Measurements from ENCODE around the gene FLYWCH1.
A peak's percentile ranks its signal among the peaks of the same experiment; 100 is the strongest.

The FLYWCH1 gene

DNA sequence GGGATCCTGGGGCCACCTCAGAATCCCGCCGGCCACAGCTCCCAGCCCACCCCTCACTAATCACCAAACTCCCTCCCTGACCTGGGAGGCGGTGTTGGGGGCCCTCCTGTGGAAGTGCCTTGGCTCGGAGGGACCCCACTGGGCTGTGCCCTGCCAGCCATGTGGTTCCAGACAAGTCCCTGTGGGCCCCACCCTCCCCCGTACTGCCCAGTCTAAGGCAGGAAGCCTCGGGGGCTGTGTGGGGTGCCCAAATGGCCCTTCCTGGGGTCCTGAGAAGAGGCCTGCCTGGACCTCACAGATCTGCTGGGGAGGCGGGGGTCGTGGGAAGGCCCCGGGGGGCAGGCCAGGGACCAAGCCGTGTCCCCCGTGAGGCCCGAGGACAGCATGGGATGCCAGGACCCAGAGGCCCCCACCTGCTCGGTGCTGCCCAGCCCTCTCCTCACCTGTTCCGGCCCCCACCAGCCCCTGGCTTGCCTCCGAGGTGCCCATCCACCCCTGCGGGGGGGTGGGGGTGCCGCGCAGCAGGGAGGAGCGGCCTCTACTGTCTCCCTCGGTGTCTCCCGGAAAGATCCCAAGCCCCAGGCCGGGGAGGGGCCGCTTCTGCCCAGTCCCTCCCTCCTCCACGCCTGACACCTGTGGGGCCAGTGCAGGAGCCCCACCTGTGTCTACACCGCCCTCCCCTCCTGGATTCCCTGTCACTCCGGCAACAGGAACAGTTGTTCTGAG, 43.1 kb downstream of the FLYWCH1 start:
- no peak for DNase-seq

DNA sequence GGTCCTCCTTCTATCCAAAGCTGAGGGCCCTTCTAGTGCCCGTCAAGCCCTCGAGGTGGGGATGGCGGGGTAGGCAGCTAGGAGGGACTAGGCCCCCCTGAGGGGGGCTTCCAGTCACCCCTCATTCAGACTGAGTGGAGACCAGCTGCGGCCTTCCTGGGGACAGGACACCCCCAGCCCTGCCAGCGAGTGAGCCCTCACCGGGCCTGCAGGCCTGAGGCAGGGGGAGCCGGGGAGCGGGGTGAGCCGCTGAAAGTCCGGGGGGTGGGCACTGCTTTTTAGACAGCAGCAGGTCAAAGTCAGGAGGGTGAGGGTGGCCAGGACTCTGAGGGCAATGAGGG, 43.7 kb downstream of the FLYWCH1 start:
- no peak for DNase-seq

DNA sequence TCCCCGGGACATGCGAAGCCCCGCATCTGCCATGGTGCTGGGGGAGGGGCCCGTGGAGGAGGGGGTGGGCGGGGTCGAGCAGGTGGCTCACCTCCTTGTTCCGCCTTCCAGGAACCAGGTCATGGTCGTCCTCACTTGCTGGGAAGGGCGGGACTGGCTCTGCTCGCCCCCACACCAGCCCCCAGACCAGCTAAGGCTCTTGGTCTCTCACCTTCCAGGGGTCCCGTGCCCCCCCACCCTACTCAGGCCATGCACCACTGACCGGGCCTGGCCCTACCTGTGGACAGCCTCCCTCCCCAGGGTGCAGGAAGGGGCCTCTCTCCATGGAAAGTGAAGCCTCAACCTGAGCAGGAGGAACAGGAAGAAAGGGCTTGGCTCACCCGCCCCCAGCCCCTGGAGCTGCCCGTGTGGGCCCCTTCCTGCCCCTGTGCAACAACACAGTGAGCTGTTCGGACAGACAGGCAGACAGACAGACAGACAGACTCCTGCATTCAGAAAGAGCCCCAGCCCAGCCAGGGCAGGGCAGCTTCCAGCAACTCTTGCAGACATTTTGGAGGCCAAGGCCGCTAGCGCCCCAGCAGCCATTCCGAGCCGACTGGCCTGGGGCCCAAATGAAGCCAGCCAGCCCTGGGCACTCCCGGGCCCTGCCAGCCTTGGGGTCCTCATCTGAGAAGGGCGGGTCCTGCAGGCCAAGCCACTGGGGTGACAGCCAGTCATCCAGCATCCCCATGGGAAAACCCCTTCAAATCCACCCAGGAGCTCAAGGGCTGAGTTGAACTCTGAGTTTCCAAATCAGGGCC, 44.2 kb downstream of the FLYWCH1 start:
- no peak for DNase-seq

DNA sequence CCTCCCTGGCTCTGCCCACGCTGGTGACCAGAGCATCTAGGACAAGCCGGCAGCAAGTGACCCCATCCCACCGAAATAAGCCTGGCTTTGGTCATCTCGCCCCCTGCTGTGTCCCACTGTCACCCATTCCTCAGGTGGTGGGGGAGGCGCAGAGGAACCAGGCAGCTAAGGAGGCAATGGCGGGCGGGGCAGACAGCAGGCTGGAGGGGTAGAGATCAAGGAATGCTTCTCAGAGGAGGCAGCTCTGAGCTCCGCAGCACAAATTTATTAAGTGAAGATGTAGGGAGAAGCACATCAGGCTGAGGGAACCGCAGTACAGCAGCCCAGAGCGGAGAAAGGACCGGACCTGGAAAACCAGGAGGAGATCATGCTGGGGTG, 44.8 kb downstream of the FLYWCH1 start:
- DNase-seq: no peak

DNA sequence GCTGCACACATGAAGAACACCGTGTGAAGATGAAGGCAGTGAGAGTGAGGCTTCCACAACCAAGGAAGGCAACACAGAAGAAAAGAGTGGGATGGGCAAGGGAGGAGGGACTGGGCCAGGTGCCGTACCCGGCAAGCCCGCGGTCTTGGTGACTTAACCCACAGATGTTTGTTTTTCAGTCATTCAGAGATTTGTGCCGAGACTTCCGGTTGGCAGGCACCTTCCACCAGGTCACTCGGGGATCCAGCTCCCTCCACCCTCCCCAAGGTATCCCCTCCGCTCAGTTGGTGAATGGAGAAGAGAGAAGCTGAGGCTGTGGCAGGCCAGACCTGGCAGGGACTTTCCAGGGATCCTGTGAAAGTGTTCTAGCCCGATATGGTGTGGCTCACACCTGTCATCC, 47.5 kb downstream of the FLYWCH1 start:
- DNase-seq: no peak

DNA sequence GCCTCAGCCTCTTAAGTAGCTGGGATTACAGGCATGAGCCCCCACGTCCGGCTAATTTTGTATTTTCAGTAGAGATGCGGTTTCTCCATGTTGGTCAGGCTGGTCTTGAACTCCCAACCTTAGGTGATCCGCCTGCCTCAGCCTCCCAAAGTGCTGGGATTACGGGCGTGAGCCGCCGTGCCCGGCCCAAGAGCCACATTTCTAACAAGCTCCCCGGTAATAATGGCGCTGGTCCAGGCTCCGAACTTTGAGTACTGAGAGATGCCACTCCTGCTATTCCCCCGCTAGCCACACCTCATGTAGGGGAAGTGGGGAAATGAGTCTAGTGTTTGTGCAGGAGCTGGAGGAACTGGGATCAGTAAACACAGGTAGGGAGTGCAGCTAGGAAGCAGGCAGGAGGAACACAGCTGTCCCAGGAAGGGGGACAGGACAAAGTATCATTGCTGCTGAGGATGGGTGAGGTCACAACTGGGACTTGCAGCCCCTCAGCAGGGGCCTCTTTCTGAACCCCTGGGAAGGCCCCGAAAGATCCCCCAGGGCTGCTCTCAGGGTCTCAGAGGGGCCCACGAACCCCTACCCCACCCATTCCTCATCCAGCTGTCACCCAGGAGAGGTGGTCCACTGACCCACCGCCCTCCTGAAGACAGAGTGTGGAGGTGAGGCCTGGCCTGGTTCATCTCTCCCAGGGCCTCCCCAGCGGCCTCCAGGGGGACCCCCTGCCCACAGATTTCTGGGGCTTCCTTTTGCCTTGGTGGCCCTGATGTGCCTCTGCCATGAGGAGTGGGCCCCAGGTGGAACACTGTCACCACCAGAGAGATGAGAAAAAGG, 48.7 kb downstream of the FLYWCH1 start:
- no peak for DNase-seq

DNA sequence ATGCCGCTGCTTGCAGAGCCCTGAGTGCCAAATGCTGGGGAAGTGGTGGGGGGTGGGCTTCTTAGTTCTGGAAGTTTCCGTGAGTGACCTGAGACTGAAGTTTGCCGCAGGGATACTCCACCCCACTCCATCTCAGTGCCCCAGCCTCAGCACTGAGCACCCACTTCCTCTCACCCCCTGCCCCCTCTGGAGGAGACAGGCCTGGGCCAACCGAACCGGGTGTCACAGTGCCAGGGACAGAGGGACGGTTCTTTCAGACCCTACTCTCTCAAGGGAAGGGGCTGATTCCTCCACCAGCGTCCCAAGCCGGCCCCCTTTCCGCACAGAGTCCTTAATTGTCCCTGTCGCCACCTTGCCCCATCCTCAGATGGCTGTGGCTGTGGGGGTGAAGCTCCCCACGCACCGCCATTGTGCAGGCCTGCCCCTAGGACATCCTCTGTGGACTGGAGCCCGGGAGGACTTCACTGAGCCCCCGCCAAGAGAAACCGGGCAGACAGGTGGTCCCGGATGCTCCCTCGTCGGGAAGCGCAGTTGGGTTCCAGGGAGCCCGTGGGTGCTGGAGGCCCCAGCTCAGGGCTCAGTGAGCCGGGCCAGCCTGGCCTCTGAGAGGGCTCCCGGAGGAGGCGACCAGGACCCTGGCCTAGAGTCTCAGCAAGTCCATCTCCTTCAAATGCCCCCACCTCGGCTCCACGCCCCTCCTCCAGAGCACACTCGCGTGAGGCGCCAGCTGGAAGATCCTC, 50.8 kb downstream of the FLYWCH1 start:
- no peak for DNase-seq

DNA sequence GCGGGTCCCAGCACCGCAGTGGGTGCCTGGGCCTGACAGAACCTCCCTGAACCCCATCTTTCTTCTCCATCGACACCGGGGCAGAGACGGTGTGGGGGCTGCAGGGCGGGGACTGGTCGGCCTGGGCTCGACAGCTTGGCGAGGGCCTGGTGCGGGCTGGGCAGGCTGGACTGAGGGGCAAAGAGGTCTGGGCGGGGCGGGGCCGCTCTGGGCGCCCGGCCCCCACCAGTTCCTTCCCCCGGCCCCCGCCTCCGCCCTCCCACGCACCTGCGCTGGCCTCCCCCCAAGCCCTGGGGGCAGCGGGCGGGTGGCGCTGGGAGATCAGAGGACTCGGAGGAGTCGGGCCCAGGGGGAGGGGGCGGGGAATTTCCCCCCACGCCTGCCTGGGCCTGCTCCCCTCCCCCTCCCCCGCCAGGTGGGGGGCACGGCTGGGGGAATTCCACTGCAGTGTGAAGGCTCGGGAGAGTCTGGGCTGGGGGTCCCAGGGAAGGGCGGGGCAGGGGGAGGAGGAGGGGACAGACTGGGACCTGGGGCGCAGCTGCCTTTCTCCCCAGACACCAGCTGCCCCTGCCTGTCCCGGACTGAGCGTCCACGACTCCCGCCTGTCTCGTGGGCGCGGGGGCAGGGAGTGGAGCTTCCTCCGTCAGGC, 51.5 kb downstream of the FLYWCH1 start:
- no peak for DNase-seq

DNA sequence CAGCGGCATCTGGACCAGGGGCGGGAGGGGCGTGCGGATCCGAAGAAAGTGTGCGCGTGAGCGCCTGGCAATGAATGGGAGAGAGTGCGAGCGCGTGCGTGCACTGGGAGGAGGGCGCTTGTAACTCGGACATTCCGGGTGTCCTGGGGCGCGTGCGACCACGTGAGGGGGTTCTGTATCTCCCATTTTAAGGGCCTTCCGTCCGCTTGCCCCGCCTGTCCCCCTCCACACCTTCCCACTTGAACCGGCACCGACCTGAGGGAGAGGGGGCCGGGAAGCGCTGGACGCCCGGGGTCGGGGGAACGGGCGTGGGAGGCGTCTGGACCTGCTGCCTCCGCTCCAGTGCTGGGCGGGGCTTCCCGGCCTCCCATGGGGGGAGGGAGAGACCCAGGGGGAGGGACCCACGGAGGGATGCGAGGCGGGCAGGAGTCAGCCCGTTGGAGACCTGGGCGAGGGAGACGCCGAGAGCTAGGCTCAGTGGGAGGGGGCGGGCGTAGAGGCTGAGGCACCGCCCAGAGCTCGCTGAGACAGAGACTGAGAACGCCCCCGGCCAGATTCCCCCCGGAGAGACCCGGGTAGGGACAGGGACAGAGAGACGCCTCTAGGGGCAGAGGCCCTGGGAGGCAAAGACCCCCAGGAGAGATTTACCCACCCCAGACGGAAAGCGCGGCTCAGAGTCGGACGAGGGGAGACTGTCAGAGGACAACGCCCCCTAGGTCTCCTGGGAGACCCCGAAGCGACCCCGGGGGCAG, 52.2 kb downstream of the FLYWCH1 start, which contains the start of gene KREMEN2:
Gene KREMEN2 (plus strand): TSS at position 553 of the 752 bp plus-strand sequence. CDS start 246 bp downstream, outside the sequence.
- DNase-seq: no peak

DNA sequence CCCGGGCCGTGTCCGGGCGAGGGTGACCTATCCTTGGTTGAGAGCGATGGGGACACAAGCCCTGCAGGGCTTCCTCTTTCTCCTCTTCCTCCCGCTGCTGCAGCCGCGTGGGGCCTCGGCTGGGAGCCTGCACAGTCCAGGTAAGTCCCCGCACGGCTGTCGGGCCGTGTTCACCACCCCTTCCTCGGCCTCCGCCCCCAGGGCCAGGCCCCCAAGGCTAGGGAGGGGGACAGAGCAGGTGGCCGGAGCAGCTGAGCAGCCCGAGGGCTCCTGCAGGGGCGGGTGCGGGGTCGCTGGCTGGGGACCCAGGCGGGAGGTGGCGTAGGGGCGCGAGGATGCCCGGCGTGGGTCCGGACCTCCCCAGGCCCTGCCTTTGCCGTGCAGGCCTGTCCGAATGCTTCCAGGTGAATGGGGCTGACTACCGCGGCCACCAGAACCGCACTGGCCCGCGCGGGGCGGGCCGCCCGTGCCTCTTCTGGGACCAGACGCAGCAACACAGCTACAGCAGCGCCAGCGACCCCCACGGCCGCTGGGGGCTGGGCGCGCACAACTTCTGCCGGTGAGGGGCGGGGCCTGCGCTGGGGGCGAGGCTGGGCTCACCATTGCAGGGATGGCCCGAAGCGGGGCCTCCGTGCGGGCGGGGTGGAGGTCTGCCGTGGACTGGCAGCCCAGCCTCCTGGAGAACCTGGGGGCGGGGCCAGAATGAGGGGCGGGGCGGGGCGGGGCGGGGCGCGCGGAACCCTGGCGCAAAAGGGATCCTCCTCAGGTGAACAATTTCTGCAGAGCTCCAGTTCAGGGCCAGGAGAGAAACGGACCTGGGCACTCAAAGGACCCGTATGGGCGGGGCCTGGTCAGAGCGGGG, 53.0 kb downstream of the FLYWCH1 start:
- DNase-seq: peak in 1 of 2 donors; percentile 20

DNA sequence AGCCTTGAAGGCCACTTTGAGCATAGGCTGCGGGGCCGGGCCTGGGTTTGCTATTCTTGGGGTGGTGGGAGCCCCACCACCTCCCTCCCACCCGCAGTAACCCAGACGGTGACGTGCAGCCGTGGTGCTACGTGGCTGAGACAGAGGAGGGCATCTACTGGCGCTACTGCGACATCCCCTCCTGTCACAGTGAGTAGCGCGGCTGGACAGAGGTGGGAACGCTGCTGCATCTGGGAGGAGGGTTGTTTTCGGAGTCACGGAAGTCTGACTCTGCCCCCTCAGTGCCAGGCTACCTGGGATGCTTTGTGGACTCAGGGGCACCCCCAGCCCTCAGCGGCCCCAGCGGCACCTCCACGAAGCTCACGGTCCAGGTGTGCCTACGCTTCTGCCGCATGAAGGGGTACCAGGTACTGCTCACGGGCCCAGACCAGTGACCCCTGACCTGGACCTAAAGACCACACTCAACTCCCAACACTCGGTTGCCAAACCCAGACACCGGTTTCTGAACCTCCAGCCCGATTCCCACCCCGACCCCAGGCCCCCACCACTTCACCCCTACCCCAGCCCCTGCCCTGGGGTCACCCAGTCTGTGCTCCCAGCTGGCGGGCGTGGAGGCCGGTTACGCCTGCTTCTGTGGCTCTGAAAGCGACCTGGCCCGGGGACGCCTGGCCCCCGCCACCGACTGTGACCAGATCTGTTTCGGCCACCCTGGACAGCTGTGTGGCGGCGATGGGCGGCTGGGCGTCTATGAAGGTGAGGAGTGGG, 54.5 kb downstream of the FLYWCH1 start:
- no peak for DNase-seq

DNA sequence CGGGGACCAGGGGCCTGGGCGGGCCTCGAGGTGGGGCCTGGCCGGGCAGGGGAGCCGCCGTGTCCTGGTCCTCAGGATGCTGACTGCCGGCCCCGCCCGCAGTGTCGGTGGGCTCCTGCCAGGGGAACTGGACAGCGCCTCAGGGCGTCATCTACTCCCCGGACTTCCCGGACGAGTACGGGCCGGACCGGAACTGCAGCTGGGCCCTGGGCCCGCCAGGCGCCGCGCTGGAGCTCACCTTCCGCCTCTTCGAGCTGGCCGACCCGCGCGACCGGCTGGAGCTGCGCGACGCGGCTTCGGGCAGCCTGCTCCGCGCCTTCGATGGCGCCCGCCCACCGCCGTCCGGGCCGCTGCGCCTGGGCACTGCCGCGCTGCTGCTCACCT, 55.1 kb downstream of the FLYWCH1 start:
- no peak for DNase-seq

DNA sequence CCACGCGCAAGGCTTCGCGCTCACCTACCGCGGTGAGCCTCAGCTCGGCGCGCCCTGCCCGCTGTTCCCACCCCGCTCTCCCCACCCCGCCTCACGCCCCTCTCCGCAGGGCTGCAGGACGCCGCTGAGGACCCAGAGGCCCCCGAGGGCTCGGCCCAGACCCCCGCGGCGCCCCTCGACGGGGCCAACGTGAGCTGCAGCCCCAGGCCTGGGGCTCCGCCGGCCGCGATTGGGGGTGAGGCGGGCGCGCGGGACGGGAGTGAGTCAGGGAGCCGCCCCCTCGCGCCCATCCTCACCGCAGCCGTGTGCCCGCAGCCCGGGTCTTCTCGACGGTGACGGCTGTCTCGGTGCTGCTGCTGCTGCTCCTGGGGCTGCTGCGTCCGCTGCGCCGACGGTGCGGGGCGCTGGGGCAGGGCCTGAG, 55.5 kb downstream of the FLYWCH1 start:
- DNase-seq: no peak

DNA sequence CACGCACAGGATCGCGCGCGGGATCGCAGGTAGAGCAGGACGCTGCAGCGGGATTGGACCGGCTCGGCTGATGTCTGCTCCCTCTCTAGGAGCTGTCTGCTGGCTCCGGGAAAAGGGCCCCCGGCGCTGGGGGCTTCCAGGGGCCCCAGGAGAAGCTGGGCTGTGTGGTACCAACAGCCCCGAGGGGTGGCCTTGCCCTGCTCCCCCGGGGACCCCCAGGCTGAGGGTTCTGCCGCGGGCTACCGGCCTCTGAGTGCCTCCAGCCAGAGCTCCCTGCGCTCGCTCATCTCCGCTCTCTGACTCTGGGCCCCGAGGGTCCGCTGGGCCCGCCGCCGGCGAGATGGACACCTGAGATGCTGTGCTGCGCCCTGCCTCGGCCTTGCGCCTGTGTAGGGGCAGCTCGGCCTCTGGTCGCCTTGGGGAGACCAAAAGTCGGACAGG, 56.0 kb downstream of the FLYWCH1 start:
- DNase-seq: no peak

DNA sequence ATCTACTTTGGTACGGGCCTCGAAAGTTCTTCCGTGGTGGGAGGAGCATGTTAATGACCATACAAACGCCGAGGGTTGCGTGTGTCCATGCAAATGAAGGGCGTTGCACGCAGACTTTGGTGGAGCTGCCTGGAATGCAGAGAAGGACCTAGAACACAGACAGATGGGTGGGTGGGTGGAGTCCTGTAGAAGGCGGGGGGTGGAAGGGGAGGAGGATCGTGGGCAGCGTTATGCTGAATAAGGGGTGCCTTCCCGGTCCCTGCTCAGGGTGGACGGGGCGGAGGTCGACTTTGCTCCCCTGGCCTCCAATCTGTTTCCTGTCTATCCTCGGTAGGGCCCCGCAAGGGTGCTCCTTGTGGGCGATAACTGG, 56.6 kb downstream of the FLYWCH1 start:
- DNase-seq: no peak

DNA sequence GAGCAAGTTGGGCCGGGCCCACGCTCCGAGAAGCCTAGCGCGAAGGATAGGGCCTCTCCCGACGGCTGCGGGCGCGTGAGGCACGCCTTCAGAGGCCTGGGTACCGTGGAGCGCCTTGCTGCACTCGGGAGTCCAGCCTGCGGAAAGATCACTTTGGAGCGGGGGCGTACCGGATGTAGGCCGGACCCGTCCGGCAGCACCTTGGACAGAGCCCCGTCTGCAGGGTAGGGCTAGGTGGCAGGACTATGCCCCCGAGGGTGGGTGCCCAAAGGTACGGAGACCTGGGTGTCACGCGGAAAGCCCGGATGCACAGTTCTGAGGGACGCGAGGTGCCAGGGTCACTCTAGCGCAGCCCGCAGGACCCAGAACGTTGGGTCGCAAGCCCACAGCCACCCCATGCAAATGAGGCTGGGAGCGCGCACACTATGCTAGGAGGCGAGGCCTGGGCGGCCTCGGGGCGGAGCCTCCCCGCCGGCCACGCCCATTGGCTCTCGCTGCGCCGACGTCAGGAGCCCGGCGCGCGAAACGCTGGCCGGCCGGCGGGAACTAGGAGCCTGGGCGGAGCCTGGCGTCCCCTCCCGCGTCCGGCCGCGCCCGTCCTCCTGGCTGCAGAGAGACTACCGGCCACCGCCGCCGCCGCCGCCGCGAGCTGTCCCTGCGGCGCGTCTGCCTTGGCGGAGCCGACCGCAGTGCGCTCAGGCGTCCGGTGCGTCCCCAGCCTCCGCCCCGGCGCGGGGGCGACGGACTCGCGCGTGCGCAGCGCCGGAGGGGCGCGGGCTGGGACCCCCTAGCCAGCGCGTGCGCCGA, 57.2 kb downstream of the FLYWCH1 start, which contains the start of gene PAQR4:
Gene PAQR4 (plus strand): TSS at position 611 of the 807 bp plus-strand sequence. CDS start 327 bp downstream, outside the sequence.
- peak; percentile 63 to 64 for DNase-seq

DNA sequence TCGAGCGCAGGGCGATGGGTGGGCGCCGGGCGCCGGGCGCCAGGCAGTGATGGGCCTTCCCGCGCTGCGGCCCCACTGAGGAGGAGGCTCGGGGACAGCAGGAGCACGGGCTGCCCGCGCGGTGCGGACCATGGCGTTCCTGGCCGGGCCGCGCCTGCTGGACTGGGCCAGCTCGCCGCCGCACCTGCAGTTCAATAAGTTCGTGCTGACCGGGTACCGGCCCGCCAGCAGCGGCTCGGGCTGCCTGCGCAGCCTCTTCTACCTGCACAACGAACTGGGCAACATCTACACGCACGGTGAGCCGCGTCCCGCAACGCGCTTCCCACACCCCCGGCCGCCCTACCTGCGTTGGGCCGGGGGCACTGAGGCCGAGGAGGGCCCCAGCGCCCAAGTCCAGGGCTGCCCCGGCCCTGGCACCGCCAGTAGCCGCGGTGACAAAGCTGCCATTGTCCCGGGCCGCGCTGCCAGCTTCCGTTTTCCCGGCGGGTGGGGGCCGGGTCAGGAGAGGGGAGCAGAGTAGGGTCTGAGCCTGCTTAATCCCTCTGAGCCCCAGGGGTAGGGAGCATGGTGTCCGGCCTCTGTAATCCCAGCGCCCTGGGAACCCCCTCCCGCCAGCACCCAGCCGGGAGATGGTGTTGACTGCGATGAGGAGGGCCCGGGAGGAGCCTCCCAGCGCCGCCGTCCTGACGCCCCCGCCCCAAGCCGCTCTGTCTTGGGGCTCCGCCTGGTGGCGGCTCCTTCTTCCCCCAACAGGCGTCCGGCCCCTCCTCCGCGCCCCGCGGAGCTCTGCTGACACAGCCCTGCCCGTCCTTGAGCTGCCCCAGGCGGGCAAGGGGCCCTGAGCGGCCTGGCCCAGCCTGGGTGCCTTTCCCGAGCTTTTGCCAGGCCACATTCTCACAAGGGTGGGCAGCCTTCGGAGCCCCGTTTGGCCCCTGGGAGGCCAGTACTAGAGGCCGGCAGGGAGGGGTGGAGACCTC, 58.1 kb downstream of the FLYWCH1 start:
- DNase-seq: peak; percentile 49 to 65
